Trophoblast cell (in vitro differentiated cells and primary cell): Measurements from ENCODE around the gene INKA2. TPM values are rescaled to one million over a fixed set of nuclear protein-coding genes. Genes with fewer than 3 reads are reported as not detected.
A peak's percentile ranks its signal among the peaks of the same experiment; 100 is the strongest.

Experiments
- DNase-seq, 2 donors: peaks; one replicate each; pipeline ENCODE4 v3.0.0-alpha.2; 2016
- H2AFZ ChIP-seq: 2 replicates; pipeline ENCODE4 v1.6.1; 2013; ENCODE audit warnings: low read length, moderate library complexity, mild to moderate bottlenecking; ENCODE audit not compliant: insufficient read depth, poor library complexity
- H2AK5ac ChIP-seq: 2 replicates; pipeline ENCODE4 v1.6.1; 2013; ENCODE audit warnings: mild to moderate bottlenecking, low read length
- H2BK120ac ChIP-seq: 2 replicates; pipeline ENCODE4 v1.6.1; 2013; ENCODE audit warnings: low read length, mild to moderate bottlenecking, moderate library complexity; ENCODE audit not compliant: insufficient read depth, poor library complexity
- H2BK12ac ChIP-seq: 2 replicates; pipeline ENCODE4 v1.6.1; 2013; ENCODE audit warnings: mild to moderate bottlenecking, low read length, moderate library complexity
- H2BK5ac ChIP-seq: 2 replicates; pipeline ENCODE4 v1.6.1; 2013; ENCODE audit warnings: low read length, low read depth, moderate library complexity, mild to moderate bottlenecking; ENCODE audit not compliant: poor library complexity
- H3K14ac ChIP-seq: 2 replicates; pipeline ENCODE4 v1.6.1; 2013; ENCODE audit warnings: mild to moderate bottlenecking, low read length
- H3K18ac ChIP-seq: 2 replicates; pipeline ENCODE4 v1.6.1; 2013; ENCODE audit warnings: mild to moderate bottlenecking, low read length
- H3K23ac ChIP-seq: 2 replicates; pipeline ENCODE4 v1.6.1; 2013; ENCODE audit warnings: low read length
- H3K27ac ChIP-seq: 2 replicates; pipeline ENCODE4 v1.5.1; 2013; ENCODE audit warnings: low read depth, mild to moderate bottlenecking, inconsistent platforms, low read length, moderate library complexity
- H3K27me3 ChIP-seq: 2 replicates; pipeline ENCODE4 v1.6.1; 2013; ENCODE audit warnings: inconsistent platforms, mild to moderate bottlenecking, low read length, moderate library complexity; ENCODE audit not compliant: insufficient read depth
- H3K36me3 ChIP-seq, 2 experiments: 1 replicate in 1 of 2; 2 replicates in 1 of 2; pipeline ENCODE4 v1.6.1; 2013; ENCODE audit warnings: low read length in 2 of 2, mild to moderate bottlenecking in 2 of 2, moderate library complexity in 1 of 2; ENCODE audit not compliant: insufficient read depth in 2 of 2, control insufficient read depth in 1 of 2
- H3K4ac ChIP-seq: 2 replicates; pipeline ENCODE4 v1.6.1; 2013; ENCODE audit warnings: low read depth, mild to moderate bottlenecking, low read length, moderate library complexity
- H3K4me1 ChIP-seq, 2 experiments: 1 replicate in 1 of 2; 2 replicates in 1 of 2; pipeline ENCODE4 v1.6.1; 2013; ENCODE audit warnings: low read length in 2 of 2, mild to moderate bottlenecking in 2 of 2, moderate library complexity in 1 of 2; ENCODE audit not compliant: insufficient read depth in 2 of 2, control insufficient read depth in 1 of 2
- H3K4me2 ChIP-seq: 2 replicates; pipeline ENCODE4 v1.6.1; 2013; ENCODE audit warnings: inconsistent platforms, mild to moderate bottlenecking, low read length, moderate library complexity
- H3K4me3 ChIP-seq: 2 replicates; pipeline ENCODE4 v1.5.1; 2013; ENCODE audit warnings: mild to moderate bottlenecking, low read depth, low read length, inconsistent platforms
- H3K79me1 ChIP-seq: one replicate; pipeline ENCODE4 v1.6.1; 2013; ENCODE audit warnings: low read length
- H3K79me2 ChIP-seq: 2 replicates; pipeline ENCODE4 v1.6.1; 2013; ENCODE audit warnings: low read length, mild to moderate bottlenecking; ENCODE audit not compliant: control insufficient read depth, insufficient read depth, poor library complexity
- H3K9ac ChIP-seq: 2 replicates; pipeline ENCODE4 v1.6.1; 2013; ENCODE audit warnings: mild to moderate bottlenecking, low read length
- H3K9me3 ChIP-seq: 2 replicates; pipeline ENCODE4 v1.6.1; 2013; ENCODE audit warnings: low read depth, mild to moderate bottlenecking, control low read depth, inconsistent platforms, low read length; ENCODE audit not compliant: insufficient read depth
- H4K12ac ChIP-seq: 2 replicates; pipeline ENCODE4 v1.6.1; 2013; ENCODE audit warnings: low read depth, mild to moderate bottlenecking, low read length, moderate library complexity
- H4K8ac ChIP-seq: 2 replicates; pipeline ENCODE4 v1.6.1; 2013; ENCODE audit warnings: low read depth, mild to moderate bottlenecking, low read length, moderate library complexity
- H4K91ac ChIP-seq: one replicate; pipeline ENCODE4 v1.6.1; 2013; ENCODE audit warnings: low read depth, mild to moderate bottlenecking, low read length, moderate library complexity
- WGBS: extraction: QIAGEN DNeasy Blood & Tissue Kit; methylation state at CpG from one replicate; pipeline ENCODE4 v1.1.7; 2013; ENCODE audit warnings: missing lambda C conversion rate; ENCODE audit not compliant: insufficient read length, insufficient coverage; ENCODE audit errors: extremely low coverage; 5-methylcytosine and 5-hydroxymethylcytosine counted together
- polyA plus RNA-seq: library from polyadenylated mRNA; stranded (reverse); fragments of 200-250 nt; gene quantifications from 2 replicates; pipeline ENCODE4 v1.2.3, GENCODE V29; 2013

Gene INKA2
- polyA plus RNA-seq, result 0.73 and 0.79 TPM in 2 replicates

DNA sequence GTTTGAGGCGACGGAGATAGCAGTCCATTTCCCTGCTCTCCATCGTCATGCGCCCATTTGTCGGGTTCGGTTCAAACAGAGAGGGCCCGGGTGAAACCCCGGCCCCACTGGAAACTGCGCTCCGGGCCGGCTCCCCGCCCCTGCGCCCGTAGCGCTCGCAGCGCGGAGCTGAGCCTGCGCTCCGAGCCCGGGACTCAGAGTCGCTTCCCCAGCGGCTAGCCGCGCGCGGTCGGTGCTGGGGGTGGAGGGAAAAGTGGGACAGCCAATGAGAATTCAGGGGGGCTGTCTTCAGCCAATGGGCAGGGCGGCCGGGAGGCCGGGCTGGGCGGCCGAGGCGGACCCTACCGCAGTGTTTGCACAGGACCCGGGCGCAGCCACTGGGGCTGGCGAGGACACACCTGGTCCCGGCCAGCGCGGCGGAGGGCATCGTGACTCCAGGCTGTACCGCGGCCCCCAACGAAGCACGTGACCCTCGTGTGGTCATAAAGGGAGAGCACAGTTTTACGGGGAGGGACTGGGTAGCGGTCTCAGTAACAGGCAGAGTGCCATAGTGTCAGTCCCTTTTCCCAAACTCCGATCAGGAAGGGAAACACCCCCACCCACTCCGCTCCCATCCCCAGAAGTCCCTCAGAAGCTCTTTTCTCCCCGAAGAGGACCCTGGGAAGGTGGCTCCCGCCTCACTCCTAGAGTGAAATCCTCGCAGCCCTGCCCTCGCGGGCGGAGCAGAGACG lies at the start of gene INKA2:
TSS of gene INKA2 (minus strand) at position 202 of the 731 bp plus-strand sequence. CDS start at position 49, 153 bp downstream.
- Histone ChIP-seq H3K27ac (no peak within 1 kb of the TSS), H3K36me3 (no peaks in the 10 kb centered on the region), H3K79me1 (peaks cover 3% of the 10 kb centered on the region), H3K4me1 (peaks cover 17% of the 10 kb centered on the region in 2 experiments), H4K12ac (no peak within 1 kb of the TSS), H3K4ac (peak within 1 kb of the TSS; percentile 22), H3K4me3 (peak within 1 kb of the TSS; percentile 62), H3K79me2 (no peaks in the 10 kb centered on the region), H2BK5ac (no peak within 1 kb of the TSS), H4K91ac (peak within 1 kb of the TSS; percentile 4), H2BK120ac (peak within 1 kb of the TSS; percentile 30), H2AFZ (peak within 1 kb of the TSS; percentile 69), H2AK5ac (no peak within 1 kb of the TSS), H3K14ac (peak within 1 kb of the TSS; percentile 61), H3K27me3 (peaks cover 30% of the 10 kb centered on the region), H3K9ac (peak within 1 kb of the TSS; percentile 19), H2BK12ac (no peak within 1 kb of the TSS), H3K4me2 (peak within 1 kb of the TSS; percentile 88), H3K9me3 (peaks cover 3% of the 10 kb centered on the region), H4K8ac (peak within 1 kb of the TSS; percentile 5), H3K18ac (peak within 1 kb of the TSS; percentile 37), H3K23ac (no peak within 1 kb of the TSS)
- DNase-seq, result peak; percentile 54 to 57
- WGBS, result no CpG with 5 or more reads among the region's 59 CpGs

DNA sequence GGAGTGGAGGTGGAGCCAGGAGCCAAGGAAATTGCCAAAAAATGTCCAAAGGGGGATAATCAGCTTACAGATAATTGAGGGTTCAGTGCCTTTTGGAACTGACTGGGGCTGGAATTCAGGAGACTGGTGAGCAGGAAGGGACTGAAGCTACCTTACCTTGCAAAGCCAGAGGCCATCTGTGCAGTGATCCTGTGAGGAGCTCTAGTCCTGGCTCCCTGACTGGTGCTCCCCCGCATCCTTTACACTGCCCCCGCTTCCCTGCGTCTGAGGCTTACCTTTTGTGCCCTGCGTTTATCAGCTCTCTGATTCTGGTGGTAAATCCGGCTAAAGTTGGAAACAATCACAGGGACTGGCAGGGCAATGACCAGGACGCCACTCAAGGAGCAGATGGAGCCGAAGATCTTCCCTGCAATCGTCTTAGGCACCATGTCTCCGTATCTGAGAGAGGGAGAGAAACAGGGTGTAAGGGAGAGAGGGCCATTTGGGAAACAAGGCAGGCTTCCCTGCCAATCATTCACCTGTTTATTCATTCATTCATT lies 47.5 kb upstream of the INKA2 start:
- no peak overlapping the region for H2AFZ ChIP-seq
- no peaks in the 10 kb centered on the region for H3K27me3 ChIP-seq
- no peaks in the 10 kb centered on the region for H3K79me2 ChIP-seq
- H4K8ac ChIP-seq, result no peak overlapping the region
- H4K12ac ChIP-seq, result no peak overlapping the region
- H2AK5ac ChIP-seq, result no peak overlapping the region
- no peak overlapping the region for H3K4ac ChIP-seq
- H2BK120ac ChIP-seq, result no peak overlapping the region
- H3K79me1 ChIP-seq, result no peaks in the 10 kb centered on the region
- no peak overlapping the region for H2BK12ac ChIP-seq
- no peak overlapping the region for H3K27ac ChIP-seq
- no peak overlapping the region for H3K4me2 ChIP-seq
- WGBS, result no CpG with 5 or more reads among the region's 9 CpGs
- no peak for DNase-seq
- no peak overlapping the region for H4K91ac ChIP-seq
- no peak overlapping the region for H3K23ac ChIP-seq
- no peak overlapping the region for H3K14ac ChIP-seq
- no peak overlapping the region for H3K18ac ChIP-seq
- H3K4me1 ChIP-seq, result no peaks in the 10 kb centered on the region
- no peak overlapping the region for H3K9ac ChIP-seq
- H3K36me3 ChIP-seq, result no peaks in the 10 kb centered on the region
- no peak overlapping the region for H2BK5ac ChIP-seq
- no peak overlapping the region for H3K4me3 ChIP-seq
- no peaks in the 10 kb centered on the region for H3K9me3 ChIP-seq

DNA sequence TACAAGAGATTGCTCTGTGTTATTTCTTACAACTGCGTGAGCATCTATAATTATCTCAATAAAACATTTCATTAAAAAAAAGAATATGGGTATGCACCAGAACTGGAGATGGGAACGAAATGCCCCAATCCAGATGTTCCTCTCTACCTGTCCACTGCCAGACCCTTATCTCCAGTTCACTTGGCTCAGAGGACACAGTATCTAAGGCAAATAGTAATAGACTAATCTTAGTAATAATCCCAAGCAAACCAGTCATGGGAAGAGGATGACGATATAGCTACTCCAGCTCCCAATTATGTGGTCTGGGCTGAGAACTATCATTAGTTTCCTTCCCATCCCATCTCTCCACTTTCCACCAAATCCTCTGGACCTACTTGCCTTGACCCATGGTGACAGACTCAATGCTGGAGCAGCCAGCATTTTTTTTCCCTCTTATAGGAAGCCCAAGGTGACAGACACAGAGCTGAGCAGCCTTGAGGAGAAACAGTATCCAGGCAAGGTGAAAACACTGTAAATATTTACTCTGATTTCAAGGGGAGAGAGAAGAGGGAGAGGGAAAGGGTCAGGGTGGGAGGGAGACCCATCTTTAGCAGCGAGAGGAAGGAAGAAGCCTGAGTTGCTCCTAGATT lies 45.2 kb upstream of the INKA2 start:
- Histone ChIP-seq H3K4ac (no peak overlapping the region), H4K91ac (no peak overlapping the region), H2BK5ac (no peak overlapping the region), H2AFZ (no peak overlapping the region), H3K14ac (no peak overlapping the region), H3K4me2 (no peak overlapping the region), H3K9me3 (no peaks in the 10 kb centered on the region), H4K12ac (no peak overlapping the region), H3K9ac (no peak overlapping the region), H2BK12ac (no peak overlapping the region), H4K8ac (no peak overlapping the region), H3K27me3 (no peaks in the 10 kb centered on the region), H3K4me1 (no peaks in the 10 kb centered on the region), H3K18ac (no peak overlapping the region), H2BK120ac (no peak overlapping the region), H3K36me3 (no peaks in the 10 kb centered on the region), H3K27ac (no peak overlapping the region), H2AK5ac (no peak overlapping the region), H3K79me1 (no peaks in the 10 kb centered on the region), H3K79me2 (no peaks in the 10 kb centered on the region), H3K23ac (no peak overlapping the region), H3K4me3 (no peak overlapping the region)
- no peak for DNase-seq
- WGBS, result no CpG with 5 or more reads among the region's 4 CpGs

DNA sequence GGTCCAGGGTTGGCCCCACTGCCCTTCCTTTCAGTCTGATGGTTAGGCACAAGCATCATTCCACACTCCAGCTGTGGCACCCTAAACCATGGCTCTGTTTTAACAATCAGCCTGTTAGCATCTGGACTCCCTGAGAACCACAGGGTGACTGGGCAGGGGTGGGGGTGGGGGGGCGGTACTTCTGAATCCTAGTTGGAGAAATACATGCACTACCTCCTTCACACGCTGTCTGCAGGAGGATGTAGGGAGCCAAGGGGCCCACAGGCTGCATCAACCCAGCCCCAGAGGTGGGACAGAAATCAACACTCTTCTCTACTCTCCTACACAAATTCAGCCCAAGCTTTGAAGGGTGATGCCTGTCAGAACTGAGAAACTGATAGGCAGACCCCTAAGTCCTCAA lies 40.4 kb upstream of the INKA2 start:
- no peak overlapping the region for H2AK5ac ChIP-seq
- H3K27ac ChIP-seq, result no peak overlapping the region
- H3K9ac ChIP-seq, result no peak overlapping the region
- H2BK120ac ChIP-seq, result no peak overlapping the region
- H4K8ac ChIP-seq, result no peak overlapping the region
- H4K91ac ChIP-seq, result no peak overlapping the region
- H3K79me1 ChIP-seq, result no peaks in the 10 kb centered on the region
- H3K4me3 ChIP-seq, result no peak overlapping the region
- H3K27me3 ChIP-seq, result no peaks in the 10 kb centered on the region
- no peaks in the 10 kb centered on the region for H3K9me3 ChIP-seq
- H2BK5ac ChIP-seq, result no peak overlapping the region
- no peaks in the 10 kb centered on the region for H3K79me2 ChIP-seq
- H3K4me1 ChIP-seq, result peaks cover 8 to 9% of the 10 kb centered on the region in 2 experiments
- H2BK12ac ChIP-seq, result no peak overlapping the region
- H4K12ac ChIP-seq, result no peak overlapping the region
- H3K18ac ChIP-seq, result no peak overlapping the region
- H3K23ac ChIP-seq, result no peak overlapping the region
- no CpG with 5 or more reads among the region's 2 CpGs for WGBS
- H3K4ac ChIP-seq, result no peak overlapping the region
- H3K36me3 ChIP-seq, result no peaks in the 10 kb centered on the region
- DNase-seq, result no peak
- H2AFZ ChIP-seq, result no peak overlapping the region
- no peak overlapping the region for H3K14ac ChIP-seq
- no peak overlapping the region for H3K4me2 ChIP-seq
